HG03159 (cell line): ENCODE measurements around the gene COQ4.
"Not testable (repeated sequence)": the region's sequence is repeated elsewhere in the genome, so short reads cannot be mapped to it uniquely, and the experiment has no call there.

Experiments used
- ATAC-seq: cut with Tn5 transposase; IDR thresholded peaks from one replicate; pipeline ENCODE4 v1.9.1; 2021; ENCODE audit warnings: mild to moderate bottlenecking, moderate library complexity; ENCODE audit not compliant: unreplicated experiment

COQ4 gene

DNA sequence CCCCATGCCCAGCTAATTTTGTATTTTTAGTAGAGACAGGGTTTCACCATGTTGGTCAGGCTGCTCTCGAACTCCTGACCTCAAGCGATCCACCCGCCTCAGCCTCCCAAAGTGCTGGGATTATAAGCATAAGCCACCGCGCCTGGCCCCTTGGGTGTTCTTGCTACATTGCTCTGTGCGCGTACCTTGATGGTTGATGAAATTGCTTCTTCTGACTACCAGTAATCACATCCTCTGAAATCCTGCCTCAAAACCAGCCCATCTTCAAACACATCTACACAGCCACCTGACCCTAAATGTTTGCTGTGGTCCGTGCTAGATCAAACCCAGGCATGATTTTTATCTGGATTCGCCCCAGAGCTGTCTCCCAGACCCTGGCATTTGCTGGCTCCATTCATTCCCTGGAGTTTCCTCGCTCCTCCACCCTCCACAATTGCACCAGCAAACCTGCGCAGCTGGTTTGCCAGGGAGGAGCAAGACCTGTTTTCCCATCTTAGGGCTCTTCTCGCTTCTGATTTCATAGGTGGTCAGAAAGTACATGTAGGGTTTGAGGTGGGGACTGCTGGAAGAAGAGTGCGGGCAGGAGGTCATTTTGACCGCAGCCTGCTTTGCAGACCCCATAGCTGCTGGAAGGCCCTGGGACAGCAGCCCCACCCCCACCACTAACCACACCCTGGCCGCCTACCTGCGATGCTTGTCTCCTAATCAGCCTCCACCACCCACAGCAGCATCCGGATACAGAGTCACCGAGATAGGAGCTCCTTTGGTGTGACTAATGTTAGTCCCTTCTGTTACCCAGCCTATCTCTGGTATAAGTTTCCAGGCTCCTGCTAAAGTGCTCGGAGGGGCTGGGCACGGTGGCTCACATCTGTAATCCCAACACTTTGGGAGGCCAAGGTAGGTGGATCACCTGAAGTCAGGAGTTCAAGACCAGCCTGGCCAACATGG, 23.8 kb upstream of the COQ4 start:
- no peak for ATAC-seq

DNA sequence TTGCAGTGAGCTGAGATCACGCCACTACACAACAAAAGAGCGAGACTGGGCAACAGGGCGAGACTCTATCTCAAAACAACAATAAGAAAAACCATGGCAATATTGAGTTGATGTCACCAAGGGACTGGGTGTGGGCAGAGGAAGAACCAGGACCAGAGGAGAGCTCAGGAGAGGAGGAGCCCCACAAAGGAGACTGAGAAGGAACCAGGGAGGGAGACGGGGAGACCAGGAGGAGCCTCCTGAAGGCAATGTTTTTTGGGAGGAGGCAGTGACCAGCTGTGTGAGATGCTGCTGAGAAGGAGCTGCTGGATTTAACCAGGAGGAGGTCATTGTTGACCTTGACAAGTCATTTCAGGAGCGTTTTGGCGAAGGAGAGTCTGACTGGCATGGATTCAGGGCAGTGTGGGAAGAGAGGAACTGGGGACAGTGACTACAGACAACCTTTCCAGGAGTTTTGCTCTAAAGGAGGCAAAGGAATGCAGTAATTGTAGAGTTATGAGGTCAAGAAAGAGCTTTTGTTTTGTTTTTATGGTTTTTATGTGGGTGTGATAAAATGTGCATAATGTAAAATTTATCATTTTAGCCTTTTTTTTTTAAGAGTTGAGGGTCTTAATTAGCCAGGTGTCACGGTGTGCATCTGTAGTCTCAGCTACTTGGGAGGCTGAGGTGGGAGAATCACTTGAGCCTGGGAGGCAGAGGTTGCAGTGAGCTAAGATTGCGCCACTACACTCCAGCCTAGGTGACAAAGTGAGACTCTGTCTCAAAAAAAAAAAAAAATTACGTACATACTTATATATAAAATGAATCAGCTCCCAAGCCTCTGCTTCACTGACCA, 18.3 kb upstream of the COQ4 start:
- ATAC-seq = no peak

DNA sequence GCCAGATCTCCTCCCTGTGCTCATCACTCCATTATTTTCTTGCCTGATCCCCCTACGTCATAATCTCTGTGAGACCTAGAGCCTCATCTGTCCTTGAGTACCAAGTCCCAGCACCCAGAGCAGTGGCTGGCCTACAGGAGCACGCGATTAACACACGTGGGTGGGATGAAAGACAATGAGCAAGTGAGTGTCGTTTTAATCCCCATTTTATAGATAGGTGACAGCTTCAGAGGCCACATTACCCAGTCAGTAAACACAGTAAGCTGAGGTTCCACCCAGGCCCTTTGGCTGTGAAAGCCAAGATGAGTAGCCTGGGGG, 17.7 kb upstream of the COQ4 start:
- ATAC-seq = no peak

DNA sequence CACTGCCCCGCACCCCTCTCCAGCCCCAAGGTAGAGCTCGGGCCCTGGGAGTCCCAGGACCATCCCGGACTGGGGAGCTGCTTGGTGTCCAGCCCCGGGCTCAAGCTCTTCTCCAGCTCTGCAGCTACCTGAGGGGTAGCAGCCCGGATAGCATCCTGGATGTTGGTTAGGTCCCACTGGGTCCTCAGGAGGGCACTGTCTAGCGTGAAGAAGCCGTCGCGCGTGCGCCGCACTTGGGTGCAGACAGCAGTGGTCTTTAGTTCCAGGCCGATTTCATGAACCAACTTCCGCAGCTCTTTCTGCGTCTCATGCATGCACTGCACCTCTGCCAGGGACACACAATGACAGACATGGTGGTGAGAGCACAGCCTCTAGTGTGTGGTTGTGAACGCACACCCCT, 13.1 kb upstream of the COQ4 start:
- no peak for ATAC-seq

DNA sequence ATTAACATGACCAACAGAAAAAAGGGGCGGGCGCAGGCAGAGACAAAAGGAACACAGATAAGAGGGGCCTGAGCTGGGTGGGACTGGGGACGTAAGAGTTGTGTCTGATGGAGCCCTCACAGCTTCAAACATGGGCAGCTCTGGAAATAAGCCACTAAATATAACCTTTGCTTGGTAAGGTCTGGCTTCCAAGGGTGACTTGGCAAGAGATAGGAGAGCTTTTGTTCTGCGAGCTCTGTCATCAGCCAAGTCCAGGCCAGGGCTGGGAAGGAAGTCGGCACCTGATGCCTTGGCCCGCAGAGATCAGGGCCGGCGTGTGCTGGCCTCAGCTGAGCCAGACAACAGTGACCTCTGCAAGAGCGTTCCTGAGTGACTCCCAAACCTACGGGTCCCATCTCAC, 12.2 kb upstream of the COQ4 start:
- ATAC-seq = no peak

DNA sequence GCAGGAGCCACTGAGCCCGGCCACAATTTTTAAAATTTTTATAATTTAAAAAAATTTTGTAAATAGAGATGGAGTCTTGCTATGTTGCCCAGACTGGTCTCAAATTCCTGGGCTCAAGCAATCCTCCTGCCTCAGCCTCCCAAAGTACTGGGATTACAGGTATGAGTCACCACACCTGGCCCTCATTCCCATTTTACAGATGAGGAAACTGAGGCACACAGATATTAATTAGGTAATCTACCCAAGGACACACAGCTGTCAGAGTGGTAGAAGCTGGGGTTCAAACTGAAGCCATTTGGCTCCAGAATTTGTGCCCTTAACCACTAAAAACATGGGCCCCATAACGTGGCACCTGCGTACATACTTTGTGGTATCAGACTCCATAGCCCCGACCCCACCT, 7.9 kb upstream of the COQ4 start:
- no peak for ATAC-seq

DNA sequence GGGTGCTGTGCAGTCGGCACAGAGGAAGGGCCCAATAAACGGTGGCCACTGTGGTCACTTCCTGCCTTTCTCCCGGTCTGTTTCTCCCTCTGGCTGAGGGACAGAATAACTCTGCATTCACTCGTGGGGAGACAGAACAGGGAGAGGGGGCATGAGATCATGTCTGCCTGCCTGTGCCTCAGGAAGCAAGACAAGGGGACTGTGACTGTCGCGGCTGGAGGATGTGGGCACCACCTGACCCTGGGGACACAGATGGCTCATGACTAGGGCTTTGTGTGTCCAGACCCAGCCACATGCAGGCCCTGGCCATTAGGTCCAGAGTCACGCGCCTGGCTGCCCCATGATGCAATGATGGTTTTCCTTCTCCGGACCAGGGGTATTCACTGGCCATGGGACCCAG, 6.2 kb upstream of the COQ4 start:
- ATAC-seq = no peak

DNA sequence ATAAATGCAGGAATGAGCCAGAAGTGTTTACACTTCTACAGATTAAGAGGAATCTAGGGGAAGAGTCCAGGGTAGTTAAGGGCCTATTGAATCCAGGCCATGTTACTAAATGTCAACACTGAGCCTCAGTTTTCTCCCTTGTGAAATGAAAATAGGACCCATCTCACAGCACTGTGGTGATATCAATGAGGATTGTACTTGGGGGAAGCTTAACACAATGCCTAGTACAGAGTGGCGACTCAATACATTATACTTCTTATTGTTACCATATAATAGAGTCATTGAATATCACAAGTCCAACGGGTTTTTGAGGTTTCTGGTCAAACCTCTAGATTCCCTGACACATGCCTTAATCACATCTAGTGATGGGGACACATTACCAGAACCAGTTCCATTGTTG, 5.0 kb upstream of the COQ4 start:
- no peak for ATAC-seq

DNA sequence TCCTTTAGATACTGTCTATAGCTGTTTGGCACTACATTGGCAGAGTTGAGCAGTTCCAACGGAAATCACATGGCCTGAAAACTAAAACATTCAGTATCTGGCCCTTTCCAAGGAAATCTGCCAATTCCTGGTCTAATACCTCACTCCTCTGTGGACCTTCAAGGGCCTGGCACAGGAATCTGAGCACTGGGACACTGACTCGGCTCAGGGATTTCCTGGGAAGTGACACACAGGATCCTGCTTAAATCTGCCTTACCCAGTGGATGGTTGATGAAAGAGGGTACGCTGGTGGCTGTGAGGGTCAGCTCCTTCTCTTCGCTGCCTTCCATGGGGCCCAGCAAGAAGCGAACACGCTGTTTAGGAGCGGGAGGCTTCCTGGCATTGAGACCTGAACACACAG, 1.3 kb upstream of the COQ4 start:
- ATAC-seq = no peak

DNA sequence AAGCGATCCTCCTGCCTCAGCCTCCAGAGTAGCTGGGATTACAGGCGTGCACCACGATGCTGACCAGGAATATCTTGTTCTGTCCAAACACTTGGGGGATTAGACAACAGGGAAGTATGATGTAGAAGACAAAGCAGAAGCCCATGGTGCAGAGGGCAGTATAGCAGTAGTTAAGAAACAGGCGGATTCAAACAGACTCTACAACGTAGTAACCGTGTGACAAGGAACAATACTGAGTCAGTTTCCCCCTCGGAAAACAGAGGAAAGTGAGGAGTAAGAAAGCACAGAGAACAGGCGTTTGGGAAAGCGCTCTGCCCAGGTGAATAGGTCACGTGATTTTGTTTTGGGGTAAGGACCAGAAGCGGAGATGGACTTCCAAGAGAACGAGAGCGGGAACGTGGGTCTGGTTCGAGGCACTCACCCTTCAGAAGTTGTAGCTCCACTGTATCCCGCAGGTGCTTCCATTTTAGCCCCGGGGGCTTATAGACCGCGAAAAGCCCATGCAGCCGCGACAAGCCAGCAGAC, 698 bp upstream of the COQ4 start:
- ATAC-seq = peak; percentile 18

DNA sequence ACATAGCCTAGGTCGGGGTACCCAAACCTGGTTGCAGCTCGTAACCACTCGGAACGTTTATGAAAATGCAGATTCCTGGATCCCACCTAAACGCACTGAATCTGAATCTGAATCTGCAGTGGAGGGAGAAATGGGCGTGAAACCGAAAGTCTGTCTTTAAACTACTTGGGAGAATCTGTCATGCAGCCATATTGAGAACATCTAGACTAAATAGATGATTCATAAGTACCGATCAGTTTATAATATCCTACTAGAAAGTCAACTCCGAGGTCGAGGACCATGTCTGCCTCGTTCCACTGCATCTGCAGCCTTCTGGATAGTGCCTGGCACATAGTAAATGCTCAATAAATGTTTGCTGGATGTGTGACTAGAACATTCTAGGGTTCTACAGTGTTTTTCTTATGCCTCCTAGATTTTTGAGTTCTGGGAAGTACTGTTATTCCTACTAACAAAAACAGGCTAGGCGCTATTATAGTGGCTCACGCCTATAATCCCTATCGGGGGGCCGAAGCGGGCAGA, 632 bp downstream of the COQ4 start:
- no peak for ATAC-seq

DNA sequence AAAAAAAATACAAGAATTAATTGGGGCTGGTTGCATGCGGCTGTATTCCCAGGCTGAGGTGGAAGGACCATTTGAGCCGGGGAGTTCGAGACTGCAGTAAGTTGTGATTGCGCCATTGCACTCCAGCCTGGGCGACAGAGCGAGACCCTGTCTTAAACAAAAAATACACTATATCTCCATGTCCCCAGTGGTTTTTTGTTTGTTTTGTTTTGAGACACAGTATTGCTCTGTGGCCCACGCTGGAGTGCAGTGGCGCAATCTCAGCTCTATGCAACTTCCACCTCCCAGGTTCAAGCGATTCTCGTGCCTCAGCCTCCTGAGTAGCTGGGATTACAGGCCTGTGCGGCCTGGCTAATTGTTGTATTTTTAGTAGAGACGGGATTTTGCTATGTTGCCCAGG, 1.2 kb downstream of the COQ4 start:
- no peak for ATAC-seq

DNA sequence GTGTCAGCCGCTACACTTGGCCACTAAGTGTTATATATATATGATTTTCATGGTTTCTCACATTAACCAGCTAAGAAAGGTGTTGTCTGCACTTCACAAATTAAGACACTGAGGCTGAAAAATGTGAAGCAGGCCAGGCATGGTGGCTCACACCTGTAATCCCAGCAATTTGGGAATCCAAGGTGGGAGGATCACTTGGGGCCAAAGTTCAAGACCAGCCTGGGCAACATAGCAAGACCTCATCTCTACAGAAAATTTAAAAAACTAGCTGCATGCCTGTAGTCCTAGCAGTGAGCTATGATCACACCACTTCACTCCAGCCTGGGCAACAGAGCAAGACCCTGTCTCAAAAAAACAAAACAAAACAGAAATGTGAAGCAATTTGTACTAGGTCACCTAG, 1.8 kb downstream of the COQ4 start:
- ATAC-seq = no peak

DNA sequence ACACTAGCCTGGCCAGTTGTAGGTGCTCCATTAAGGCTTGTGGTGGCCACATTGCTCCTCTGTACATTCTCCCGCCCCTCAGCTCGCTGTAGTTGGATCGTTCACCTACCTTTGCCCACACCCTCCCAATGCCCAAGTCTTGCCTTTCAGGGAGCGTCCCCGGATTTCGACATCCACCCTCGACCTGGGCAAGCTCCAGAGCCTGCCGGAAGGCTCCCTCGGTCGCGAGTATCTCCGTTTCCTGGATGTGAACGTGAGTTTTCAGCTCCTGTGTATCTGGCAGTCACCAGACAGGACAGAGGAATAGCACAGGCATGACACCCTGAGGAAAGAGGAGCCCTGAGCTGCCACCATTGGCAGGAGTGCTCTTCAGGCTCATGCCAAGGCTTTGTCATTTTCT, 3.0 kb downstream of the COQ4 start:
- no peak for ATAC-seq

DNA sequence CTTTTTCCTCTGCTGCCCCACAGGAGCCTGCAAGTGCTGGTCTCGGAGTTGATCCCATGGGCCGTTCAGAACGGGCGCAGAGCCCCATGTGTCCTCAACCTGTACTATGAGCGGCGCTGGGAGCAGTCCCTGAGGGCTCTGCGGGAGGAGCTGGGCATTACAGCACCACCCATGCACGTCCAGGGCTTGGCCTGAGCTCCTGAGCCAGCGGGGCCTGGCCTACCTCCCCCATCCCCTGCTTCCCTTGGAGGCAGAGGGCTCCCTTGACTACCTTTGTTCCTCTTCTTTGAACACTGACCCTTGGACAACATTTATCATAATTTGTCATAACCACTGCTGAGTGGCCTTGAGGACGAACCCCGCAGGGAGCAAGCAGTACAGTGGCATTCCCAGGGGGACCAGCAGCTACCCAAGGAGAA, 10.8 kb downstream of the COQ4 start:
- no peak for ATAC-seq

DNA sequence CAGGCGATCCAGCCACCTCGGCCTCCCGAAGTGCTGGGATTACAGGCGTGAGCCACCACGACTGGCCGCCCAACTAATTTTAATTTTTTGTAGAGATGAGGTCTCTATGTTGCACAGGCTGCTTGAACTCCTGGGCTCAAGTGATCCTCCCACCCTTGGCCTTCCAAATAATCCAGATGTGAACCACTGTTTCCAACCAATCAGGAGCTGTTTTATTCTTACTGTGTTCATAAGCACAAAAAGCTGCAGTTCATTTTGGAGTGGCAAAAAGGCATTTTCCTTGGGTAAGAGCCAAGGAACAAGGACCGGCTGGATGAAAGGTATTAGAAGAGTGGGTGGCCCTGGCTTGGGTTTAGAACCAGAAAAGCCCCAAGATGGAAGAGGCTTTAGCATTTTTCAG, 12.5 kb downstream of the COQ4 start:
- ATAC-seq = no peak

DNA sequence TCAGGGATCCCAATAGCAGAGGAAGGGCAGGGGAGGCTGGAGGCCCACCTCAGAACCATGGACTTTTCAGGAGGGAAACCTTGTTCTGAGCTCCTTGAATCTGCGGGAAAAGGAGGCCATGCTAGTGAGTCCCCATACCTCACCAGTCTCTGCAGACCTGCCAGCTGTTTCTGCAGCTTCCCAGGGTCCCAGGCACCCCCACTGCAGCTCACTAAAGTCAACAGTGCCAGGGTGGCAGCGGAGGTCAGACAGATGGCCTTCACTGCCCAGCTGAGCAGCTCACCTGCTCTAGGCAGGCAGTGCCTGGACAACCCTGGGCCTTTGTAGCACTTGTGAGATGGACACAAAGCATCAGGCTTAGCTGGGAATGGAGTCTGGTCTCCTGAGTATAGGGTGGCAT, 13.3 kb downstream of the COQ4 start:
- no peak for ATAC-seq

DNA sequence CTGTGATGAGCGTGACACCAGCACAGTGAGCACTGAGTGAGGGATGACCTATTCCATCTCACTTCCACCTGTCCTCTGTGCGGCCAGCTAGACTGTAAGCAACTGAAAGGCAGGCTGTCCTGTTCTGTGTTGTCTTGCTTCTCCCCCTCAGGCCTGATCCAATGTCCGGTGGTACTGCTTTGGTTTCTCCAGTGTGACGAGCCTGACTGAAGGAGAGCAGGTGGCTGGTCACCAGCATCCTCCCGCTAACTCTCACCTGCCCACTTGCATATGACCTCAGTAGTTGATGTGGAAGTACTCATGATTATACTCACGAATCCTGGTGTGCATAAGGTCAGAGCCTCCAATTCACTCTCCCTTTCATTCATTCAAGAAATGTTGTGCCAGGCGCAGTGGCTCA, 15.3 kb downstream of the COQ4 start:
- no peak for ATAC-seq

DNA sequence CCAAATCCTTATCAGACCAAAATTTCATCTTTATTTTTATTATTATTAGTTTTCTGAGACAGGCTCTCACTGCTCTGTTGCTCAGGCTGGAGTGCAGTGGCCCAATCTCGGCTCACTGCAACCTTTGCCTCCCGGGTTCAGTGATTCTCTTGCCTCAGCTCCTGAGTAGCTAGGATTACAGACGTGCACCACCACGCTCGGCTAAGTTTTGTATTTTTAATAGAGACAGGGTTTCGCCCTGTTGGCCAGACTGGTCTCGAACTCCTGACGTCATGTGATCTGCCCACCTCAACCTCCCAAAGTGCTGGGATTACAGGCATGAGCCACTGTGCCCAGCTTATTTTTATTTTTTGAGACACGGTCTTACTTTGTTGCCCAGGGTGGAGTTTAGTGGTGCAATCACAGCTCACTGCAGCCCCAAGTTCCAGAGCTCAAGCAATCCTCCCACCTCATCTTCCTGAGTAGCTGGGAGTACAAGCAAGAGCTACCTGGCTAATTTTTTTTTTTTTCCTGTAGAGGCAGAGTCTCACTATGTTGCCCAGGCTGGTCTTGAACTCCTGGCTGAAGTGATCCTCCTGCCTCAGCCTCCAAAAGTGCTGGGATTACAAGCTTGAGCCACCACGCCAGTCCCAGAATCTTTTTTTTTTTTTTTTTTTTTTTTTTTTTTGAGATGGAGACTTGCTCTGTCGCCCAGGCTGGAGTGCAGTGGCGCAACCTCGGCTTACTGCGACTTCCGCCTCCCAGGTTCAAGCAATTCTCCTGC, 16.4 kb downstream of the COQ4 start:
- ATAC-seq = not testable (repeated sequence)

DNA sequence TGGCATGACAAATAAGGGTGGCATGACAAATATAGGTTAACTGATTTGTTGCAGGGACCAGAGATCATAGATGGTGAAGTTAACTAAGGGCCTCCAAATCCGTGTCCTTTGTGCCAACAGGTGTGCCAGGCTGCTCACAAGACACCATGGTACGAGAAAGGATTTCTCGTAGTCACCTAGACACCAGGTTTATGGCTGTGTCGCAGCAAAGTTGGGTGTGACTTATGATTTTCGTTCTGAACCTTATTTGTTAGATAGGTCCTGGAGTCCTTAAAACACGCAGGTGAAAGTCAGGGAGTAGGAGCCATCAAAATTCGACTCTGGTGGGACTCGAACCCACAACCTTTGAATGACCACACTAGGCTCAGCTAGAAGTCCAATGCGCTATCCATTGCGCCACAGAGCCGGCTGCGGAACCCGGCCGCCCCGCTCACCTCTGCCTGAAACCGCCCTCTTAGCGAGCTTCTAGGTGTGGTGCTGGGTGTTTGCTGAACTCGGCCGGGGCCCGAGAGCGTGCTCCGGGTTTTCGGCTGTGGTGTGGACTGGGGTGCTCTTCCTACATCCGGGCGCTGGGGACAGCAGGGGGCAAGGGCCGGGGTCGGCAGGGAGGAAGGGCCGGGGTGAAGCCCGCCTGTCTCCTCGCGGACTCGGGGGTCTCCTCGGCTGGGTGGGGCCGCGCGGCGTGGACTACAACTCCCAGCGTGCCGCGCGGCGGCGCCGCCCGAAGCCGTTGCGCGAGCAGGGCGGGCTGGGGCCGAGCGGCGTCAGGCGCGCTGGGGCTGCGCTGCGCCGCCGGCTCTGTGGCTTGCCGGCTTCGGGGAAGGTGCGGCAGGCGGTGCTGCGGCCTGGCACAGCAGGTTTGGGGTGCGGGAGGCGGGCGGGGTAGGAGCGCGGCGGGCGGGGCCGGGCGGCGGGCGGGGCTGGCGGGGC, 17.4 kb downstream of the COQ4 start, which contains the start of gene SLC27A4:
SLC27A4 (plus strand) TSS at position 767 of the 930 bp plus-strand sequence. CDS start 2,606 bp downstream, outside the sequence.
- ATAC-seq = peak; percentile 81
